ENCODE data around the gene GPR84.
A peak's percentile ranks its signal among the peaks of the same experiment; 100 is the strongest.

GPR84 gene

DNA sequence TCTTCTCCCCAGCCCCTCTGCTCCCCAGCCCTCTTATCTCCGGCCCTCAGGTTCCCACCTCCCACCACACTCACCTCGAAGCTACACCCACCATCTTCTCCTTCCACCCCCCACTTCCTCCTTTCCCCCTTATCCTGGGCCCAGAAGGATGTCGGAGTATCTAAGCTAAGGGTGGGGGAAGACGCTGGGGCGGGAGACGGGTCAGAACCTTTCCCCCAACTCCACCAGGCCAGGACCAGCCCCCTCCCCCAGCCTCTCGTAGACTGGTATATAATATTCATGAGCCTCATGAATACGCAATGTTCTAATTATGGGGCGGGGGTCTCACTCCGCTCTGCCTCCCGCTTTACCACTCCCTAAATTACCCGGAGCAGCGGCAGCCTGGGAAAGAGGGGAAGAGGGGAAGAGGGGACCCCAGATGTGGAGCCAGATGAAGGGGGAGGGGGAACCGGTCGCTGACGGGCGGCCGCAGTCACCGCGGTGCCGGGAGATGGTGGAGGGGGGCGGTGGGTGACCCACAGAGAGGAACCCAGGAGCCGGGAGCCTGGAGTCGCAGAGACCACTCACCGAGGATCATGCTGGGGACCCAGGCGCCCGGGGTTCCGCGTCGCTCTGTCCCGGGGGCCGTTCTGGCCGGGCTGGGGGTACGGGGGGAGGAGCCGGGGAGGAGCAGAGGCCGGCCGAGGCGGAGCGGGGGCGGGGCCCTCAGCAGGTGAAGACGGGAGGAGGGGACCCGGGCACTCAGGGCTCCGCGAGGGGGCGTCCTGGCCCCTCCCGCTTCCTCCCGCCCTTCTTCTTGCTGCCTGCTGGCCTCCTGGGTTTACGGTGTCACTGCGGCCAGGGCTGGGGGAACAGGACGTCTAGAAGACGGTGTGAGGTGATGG lies 26.6 kb upstream of the GPR84 start:
- DNase-seq: no peak

DNA sequence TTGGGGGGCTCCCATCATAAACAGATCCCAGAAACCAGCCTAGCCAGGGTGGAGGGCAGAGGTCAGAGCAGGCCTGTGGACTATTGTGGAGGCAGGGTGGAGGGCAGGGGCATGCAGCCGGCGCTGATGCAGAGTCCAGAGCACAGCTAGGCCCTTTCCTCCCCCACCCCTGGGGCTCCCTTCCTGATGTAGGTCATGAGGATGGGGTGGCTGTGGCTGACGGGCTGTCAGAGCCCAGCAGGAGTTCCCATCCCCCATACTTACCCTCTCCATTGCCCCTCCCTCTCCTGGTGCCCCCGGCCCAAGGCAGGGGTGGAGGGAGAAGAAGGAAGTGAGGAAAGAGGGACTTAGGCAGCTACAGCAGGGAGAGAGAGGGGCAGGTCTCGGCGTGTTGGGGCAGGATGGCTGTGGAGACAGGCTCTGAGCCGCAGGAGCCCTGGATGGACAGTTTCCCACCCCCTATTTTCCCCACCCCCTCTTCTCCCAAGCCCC lies 25.9 kb upstream of the GPR84 start:
- DNase-seq: no peak

DNA sequence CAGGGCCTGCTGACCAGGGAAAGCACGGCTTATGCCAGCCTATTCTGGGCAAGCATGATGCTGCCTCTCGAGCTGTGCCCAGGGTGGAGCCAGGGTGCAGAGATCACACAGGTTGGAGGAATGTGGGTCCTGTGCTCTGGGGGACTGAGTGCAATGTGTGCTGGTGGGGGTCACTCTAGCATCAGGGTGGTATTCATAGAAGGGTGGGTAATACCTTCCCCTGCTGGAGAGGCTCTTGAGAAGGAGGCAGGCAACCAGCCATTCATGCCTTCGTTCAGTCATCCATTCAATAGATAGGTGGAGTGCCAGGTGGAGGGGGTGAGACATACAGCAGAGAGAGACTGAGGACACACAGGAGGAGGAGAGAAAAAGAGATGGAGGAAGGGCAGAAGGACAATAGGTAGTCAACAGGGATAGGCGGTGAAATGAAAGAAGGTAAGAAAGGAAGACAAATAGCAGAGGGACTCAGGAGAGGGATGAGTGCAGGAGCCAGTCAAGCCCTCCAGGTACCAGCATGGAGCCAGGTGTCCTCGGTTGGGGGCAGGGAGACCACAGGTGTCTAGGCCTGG lies 25.4 kb upstream of the GPR84 start:
- no peak for DNase-seq

DNA sequence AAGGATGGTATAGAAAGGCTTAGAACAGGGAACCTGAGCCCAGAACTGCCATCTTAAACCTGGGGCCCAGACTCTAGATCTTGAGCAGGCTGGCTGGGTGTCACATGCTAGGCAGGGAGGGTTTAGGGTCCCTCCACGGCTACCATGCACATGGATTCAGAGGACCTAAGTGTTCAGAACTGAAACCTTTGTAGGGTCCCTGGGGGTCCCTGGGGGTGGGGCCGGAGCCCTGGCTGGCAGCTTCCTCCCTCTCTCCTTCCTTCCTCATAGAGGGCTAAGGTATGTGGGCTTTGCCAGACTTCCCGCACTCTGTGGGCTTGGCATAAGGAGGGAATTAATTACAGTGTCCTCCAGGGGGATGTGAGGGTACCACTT lies 24.8 kb upstream of the GPR84 start:
- DNase-seq: no peak

DNA sequence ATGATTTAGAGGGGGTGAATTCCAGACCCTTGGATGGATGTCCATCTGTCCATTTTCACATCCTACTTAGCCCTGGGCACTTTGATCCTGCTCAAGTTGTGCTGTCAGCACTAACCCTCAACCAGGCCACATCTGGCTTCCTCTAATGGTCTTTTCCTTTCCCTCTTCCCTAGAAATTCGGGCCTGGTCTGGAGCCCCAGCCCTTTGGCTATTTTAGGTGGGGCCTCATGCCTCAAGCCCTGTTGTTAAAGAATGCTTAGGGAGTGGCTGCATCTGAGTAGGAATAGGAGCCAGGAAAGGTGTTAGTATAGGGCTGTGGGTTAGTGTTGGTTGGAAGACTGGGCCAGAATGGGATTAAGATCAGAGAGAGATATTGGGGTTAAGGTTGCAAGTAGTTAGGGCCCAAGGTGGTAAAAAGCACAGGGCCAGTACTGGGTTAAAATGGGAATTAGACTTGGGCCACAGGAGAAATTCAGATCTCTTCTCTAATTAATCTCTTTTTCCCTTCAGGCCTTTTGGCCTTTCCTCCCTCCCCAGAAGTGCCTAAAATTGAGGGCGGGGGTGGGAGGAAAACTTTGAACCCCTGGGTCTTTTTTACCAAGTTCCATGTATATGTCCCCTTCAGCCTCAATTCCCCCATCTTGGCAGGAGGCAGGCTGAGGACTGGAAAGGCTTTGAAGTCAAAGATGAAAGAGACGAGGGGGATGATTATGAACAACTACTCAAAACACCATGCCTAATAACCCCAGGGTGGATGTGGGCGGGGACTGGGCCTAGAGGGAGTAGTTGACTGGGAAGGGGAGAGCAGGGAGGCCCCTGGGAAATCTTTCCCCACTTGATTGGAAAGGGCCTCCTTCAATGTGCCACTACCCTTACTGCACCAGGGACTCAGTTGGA lies 24.2 kb upstream of the GPR84 start:
- DNase-seq: no peak

DNA sequence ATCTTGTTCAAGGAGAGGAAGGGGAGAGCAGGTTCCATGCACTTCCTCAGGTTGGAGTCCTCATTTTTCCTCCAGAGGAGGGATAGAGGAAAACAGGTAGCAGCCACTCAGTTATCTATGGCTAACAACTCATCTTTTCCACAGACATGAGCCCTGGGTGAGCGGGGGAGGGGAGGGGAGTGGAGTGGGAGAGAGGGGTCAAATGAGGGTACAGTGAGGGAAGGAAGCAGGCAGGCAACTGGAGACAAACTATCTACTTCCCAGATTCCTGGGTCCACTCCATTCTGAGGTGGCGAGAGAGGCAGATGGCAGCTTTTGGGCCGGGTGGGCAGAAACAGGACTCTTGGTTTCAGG lies 22.8 kb upstream of the GPR84 start:
- DNase-seq: no peak

DNA sequence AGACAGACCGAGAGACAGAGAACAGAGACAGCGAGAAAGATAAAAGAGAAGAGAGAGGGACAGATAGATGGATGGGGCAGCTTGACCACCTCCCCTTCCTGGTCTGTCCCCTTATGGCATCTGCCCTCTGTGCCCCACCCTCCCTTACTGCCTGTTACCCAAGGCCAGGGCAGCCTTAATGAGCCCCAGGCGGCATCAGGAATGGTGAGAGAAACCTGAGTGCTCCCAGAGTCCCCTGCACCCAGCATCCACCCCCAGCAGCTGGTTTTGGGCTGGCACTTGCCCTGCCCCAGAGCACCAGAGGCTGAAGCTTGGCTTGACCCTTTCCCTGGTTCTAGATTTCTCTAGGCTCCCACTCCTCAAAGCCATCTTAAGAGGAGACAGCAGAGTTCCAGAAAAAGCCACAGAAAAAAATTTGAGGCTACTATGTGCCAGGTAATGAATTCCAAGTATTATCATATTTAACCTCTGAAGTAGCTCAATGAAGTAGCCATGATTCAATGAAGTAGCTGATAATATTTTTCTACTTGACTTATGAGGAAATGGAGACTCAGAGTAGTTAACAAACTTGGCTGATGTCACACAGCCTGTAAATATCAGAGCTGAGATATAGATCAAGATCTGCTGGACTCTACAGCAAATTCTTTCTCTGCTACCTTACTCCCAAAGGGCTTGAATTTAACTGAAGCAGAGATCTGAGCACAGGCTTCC lies 22.3 kb upstream of the GPR84 start:
- DNase-seq: no peak

DNA sequence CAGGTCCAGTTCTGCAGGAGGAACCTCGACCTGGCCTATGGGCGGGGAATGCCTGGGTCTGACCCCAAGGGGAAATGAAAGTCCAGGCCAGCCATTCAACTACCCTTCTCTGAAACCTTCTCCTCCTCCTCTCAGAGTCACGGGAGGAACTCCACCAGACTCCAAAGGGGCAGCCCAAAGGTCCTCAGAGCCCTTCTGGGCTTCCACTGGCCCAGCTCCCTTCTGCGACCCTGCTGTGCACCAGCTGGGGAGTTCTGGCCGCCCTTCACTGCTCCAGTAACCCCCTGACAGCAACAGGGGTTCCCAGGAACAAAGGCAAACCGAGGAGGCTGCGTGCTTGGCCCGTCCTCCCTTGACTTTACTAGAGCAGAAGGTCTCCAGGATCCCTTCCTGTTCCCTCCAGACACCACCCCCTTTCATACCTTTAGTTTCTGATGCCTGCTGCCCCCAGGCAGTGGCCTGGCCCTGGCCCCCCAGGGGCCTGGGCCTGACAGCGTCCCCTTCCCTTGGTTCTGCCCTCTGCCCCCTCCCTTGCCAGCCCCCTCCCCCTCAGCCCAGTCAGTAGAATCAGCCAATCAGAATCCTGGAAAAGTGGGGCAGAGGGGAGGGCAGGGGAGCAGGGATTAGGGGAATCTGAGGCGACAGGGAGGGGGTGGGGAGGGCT lies 21.1 kb upstream of the GPR84 start:
- no peak for DNase-seq

DNA sequence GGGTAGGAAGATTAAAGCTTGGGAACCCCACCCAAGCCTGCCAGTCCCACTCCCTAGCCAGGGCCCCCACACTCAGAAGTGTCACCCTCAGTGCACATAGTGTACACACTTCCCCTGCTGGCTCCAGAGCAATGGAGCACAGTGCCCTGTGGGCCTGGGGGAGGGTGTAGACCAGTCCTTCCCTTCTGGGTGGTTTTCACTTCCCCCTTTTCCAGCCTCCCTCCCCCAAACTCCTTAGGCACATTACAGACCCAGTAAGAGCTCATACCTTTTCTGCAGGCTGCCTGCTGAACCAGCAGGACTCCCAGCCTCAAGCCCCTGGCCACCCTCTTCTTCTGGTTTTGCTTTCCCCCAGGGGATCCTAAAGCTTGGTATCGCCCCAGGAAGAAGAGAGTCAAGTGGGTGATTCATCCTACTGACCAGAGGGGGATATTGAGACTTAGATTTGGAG lies 20.3 kb upstream of the GPR84 start, which contains the start of gene ZNF385A:
ZNF385A (minus strand) TSS at position 143 of the 451 bp plus-strand sequence. CDS start 219 bp downstream, outside the sequence.
- no peak for DNase-seq

DNA sequence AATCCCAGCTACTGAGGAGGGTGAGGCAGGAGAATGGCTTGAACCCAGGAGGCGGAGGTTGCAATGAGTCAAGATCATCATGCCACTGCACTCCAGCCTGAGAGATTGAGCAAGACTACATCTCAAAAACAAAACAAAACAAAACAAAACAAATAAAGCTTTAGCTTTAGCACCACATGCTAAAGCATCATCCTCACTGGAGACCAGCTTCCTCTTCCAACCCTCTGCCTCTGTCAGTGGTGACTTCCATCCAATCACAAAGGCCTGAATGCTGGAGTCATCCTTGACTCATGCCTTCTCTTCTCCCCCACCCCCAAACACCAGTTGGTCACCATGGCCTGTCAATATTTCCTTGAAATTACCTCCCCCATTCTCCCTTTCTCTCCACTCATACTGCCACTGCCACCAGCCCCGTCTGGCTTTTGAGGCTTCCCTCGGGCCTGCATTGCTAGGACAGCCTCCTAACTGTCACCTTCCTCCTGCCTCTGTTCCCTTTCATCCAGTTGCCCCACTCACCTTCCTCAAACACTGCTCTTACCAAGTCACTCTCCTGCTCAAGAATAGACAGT lies 18.8 kb upstream of the GPR84 start:
- no peak for DNase-seq

DNA sequence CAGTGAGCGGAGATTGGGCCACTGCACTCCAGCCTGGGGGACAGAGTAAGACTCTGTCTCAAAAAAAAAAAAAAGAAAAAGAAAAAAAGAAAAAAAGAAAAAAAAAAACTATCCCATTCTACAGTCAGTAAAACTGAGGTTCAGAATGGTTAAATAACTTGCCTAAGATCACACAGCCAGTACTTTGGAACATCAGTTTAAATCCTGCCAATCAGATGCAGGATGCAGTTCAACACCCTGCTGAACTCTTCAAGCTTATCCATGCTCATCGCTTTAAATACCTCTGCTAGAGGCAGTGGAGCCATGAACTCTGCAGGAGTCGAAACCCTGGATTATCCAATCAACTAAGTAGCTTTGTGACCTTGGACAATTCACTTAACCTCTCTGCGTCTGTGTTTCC lies 16.9 kb upstream of the GPR84 start:
- no peak for DNase-seq

DNA sequence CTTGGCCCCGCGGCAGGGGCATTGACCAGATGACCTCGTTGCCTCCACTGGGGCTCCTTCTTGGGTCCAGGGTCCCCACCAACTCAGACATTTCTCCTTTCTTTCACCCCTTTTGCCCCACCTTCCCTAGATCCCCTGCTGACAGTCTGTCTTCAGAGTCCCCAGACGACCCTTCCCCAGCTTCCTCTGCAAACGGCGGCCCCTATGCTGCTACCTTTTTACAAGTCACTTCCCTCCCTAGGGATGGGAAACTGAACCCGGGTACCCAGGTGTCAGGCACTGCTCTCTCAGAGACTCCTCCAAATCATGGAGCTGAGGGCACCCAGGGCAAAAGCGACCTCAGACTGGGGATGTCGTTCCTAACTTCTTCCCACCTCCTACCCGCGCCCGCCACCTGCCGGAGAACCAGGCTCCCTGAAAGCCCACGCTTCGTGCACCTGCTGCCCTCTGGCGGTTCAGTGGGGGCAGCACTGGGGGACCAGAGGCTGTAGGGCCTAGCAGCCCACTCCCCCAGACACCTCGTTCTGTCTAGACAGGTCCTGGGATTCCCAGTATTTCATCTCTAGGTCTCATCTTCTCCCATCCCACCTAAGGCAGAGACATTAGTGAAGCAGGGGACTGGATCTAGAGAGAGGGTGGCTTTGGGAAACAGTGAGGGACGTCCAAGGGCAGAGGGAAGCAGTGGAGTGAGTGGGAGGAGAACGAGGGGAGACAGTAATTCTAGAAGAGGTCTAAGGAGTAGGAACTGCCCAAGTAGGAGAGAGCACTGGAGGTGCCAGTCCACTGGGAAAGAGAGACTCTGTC lies 15.3 kb upstream of the GPR84 start:
- peak; percentile 77 to 91 for DNase-seq

DNA sequence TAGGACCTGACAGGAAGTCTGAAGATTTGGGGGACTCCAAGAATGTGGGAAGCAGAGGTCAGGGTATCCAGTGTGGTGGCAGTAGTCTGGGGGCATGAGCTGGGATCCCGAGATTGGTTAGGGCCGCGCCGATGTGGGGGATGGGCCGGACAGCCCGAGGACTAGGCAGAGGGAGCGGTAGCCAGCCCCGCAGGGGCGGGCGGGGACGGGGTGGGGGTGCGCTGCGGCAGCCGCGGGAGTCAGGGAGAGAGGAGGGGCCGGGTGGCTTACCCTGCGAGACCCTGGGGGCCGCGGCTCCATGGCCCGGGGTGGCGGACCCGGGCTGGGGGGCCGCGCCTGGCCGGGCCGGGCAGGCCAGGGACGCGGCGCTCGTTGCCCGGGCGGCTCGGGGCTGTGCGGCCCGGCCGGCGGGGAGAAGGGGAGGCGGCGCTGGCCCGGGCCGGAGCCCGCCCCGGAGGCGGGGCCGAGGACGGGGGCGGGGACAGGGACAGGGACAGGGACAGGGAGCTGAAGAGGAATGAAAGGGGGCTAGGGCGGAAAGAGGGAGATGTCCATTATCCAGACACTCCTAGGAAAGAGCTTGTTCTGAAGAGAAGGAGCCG lies 14.6 kb upstream of the GPR84 start:
- peak; percentile 10 to 56 for DNase-seq

DNA sequence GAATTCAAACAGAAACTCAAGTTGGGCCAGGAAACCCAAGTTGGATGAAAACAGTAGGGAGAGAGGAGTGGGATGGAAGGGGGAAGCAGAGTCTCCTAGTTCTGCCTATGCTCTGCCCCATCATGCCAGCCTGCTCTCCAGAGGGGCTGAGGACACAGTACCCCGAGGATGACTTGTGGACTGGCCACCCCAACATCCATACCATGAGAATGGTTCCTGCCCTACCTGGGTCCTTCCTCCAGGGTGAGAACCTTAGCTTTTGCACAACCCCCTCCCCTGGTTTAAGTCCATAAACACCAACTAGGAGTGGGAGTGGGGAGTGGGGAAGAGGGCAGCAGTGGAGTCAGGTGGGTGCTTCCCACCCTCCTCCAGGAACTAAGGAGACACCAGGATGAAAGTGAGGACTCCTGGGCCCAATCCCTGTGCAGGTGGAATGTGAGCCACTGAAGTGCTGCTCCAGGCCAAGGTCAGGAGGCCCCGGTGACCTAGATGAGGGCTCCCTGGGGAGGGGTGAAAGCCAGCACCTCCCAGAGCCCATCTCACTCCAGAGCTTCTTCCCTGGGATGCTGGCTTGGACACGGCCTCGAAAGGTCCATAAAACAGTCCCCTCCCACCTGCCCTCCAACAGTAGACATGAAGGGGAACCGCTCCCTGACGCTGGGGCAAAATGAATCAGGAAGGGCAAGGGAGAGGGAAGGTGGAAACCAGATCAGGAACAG lies 13.7 kb upstream of the GPR84 start:
- DNase-seq: no peak

DNA sequence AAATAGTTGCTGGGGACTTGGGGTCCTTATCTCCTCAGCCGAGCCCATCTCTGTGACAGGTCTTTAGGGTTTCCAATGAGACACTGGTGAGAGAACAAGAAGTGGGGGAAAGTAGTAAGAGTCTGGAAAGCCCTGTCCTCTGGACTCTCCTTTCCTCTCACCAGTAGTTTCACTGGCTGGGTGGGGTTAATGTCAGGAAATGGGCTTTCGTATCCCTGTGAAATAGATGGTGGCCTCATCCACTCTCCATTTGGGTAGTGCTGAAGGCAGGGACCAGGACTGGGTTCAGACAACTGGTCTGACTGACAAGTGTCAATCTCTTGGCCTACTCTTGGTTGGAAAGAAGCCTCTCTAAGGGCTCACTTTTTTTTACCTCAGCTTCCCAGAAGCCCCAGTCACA lies 12.7 kb upstream of the GPR84 start:
- no peak for DNase-seq

DNA sequence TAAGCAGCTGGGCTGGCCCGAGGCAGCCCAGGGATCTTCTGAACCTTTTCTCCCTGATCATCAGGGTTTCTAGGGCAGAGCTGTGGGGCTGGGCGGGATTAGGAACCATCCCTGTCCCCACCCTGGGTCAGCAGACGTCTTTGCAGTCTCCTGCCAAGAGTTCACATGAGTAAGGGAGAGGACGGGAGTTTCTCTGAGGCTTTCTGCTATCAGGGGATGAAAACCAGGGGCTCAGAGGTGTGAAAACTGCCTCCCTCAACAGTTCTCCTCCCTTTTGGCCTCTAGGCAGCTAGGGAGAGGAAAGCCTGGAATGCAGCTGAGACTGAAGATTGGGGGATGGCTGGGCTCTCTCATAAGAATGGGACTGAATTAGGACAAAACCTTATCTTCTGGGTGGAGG lies 12.3 kb upstream of the GPR84 start:
- no peak for DNase-seq

DNA sequence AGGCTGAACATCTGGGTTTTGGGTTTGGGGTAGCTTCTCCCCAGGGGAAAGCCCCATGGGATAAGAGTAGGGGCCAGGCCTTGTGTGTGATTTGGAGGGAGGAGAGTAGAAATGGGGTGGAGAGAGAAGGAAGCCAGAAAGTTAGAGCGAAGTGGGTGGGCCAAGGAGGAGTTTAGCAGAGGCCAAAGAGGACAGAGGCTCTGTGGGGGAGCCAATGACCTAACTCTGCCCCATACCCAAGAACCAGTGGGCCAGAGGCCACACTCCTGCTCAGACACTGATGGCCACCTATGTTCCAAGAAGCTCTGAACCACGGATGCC lies 10.9 kb upstream of the GPR84 start:
- DNase-seq: no peak

DNA sequence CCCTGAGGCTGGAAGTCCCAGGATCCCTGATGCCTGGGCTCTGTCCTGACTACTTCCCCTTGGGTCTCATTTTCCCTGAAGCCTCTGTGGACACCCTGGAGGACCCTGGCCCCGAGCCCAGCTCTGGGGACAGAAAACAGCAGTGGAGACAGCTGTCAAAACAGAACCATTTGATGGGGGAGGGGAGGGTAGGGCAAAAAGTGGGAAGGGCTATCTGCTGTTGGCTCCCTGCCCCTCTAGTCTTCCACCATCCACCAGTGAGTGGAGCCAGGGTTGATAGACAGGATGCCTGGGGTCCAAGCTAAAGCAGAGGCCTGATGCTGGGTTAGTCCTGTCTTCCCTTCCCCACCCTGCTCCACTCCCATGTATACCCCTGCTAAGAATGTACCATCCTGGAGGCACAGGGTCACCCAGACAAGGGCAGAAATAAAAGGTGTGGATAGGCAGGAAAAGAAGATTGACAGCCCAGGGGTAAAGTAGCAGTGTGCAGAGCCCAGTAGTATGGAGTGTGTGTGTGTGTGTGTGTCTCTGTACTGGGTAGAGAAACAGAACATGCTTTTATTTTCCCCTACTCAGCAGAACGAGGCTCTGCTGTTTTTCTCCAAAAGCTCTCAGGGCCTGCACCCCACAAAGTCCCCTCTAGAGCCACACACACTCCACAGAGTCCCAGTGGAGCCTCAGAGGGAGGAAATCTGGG lies 10.4 kb upstream of the GPR84 start:
- DNase-seq: no peak

Measured in NCI-H446 (cell line).